Ishikawa (cell line): ENCODE measurements around the gene AKR7A3.
"Not testable (repeated sequence)": the region's sequence is repeated elsewhere in the genome, so short reads cannot be mapped to it uniquely, and the experiment has no call there.

ENCODE experiments used
- CEBPB ChIP-seq: IDR thresholded peaks from 2 replicates; pipeline ENCODE4 v1.6.1; 2012
- CREB1 ChIP-seq: IDR thresholded peaks from 2 replicates; pipeline ENCODE4 v1.6.1; 2012; ENCODE audit warnings: low read depth
- EGR1 ChIP-seq: IDR thresholded peaks from 2 replicates; pipeline ENCODE4 v1.6.1; 2012
- EP300 ChIP-seq: IDR thresholded peaks from 2 replicates; pipeline ENCODE4 v1.6.1; 2012; ENCODE audit warnings: borderline replicate concordance
- FOXM1 ChIP-seq: IDR thresholded peaks from 2 replicates; pipeline ENCODE4 v1.6.1; 2012; ENCODE audit warnings: low read depth, borderline replicate concordance
- NFIC ChIP-seq: IDR thresholded peaks from 2 replicates; pipeline ENCODE4 v1.6.1; 2012
- RAD21 ChIP-seq: IDR thresholded peaks from 2 replicates; pipeline ENCODE4 v1.6.1; 2012; ENCODE audit warnings: low read depth
- TAF1 ChIP-seq: IDR thresholded peaks from 2 replicates; pipeline ENCODE4 v1.6.1; 2012; ENCODE audit warnings: low read depth, mild to moderate bottlenecking
- TCF12 ChIP-seq: IDR thresholded peaks from 2 replicates; pipeline ENCODE4 v1.6.1; 2012; ENCODE audit warnings: low read depth
- TEAD4 ChIP-seq: IDR thresholded peaks from 2 replicates; pipeline ENCODE4 v1.6.1; 2012
- YY1 ChIP-seq: IDR thresholded peaks from 2 replicates; pipeline ENCODE4 v1.6.1; 2012; ENCODE audit warnings: low read depth
- ZBTB7A ChIP-seq: IDR thresholded peaks from 2 replicates; pipeline ENCODE4 v1.6.1; 2012; ENCODE audit warnings: low read depth
- TF ChIP-seq, protein P1 (sequence below): IDR thresholded peaks from 2 replicates; pipeline ENCODE4 v1.6.1; 2012; ENCODE audit warnings: low read depth, mild to moderate bottlenecking
- TF ChIP-seq, protein P2 (sequence below): IDR thresholded peaks from 2 replicates; pipeline ENCODE4 v1.6.1; 2012
- TF ChIP-seq, protein P3 (sequence below): IDR thresholded peaks from 2 replicates; pipeline ENCODE4 v1.6.1; 2012

The AKR7A3 gene

DNA sequence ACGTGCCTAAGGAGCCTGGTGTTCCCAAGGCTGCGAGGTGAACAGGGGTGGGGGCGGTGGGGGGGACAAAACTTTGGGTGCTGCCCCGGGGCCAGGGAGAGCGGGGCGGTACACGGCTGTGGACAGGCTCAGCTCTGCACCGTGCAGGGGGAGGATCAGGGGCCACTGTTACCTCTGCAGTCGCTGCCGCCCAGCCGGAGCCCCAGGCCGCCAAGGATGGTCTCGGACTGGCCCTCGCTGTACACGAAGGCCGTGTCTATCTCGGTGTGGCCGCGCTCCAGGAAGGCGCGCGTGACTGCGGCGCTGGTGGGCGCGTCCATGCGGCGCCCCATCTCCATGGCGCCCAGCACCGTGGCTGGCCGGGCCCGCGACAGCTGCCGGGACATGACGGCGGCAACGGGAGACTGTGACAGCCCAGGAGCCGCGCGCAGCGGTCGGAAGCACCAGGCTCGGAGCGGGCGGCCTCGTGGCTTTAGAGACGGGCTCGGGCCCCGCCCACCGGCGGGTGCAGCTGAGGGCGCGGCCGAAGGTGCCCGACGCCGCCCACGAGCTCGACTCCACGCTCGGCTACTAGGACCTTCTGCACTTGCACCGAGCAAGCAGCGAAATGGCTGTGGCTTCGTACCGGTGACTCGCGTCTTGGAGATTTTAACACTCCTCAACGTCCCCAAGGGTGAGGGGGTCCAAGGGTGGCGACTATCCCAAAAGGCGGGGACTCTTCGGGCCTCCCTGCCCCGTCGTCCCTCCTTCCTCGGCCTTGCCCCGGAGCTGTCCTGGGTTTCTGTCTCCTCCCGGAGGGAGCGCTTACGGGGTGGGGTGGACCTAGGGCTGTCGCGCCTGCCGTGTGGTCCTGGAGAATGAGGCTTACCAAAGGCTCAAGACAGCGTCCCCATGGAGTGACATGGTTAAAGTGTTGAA, at the start of gene AKR7A3:
AKR7A3 (minus strand) TSS at position 447 of the 918 bp plus-strand sequence; CDS start at position 386, 61 bp downstream.
- TF ChIP-seq, protein P1, sequence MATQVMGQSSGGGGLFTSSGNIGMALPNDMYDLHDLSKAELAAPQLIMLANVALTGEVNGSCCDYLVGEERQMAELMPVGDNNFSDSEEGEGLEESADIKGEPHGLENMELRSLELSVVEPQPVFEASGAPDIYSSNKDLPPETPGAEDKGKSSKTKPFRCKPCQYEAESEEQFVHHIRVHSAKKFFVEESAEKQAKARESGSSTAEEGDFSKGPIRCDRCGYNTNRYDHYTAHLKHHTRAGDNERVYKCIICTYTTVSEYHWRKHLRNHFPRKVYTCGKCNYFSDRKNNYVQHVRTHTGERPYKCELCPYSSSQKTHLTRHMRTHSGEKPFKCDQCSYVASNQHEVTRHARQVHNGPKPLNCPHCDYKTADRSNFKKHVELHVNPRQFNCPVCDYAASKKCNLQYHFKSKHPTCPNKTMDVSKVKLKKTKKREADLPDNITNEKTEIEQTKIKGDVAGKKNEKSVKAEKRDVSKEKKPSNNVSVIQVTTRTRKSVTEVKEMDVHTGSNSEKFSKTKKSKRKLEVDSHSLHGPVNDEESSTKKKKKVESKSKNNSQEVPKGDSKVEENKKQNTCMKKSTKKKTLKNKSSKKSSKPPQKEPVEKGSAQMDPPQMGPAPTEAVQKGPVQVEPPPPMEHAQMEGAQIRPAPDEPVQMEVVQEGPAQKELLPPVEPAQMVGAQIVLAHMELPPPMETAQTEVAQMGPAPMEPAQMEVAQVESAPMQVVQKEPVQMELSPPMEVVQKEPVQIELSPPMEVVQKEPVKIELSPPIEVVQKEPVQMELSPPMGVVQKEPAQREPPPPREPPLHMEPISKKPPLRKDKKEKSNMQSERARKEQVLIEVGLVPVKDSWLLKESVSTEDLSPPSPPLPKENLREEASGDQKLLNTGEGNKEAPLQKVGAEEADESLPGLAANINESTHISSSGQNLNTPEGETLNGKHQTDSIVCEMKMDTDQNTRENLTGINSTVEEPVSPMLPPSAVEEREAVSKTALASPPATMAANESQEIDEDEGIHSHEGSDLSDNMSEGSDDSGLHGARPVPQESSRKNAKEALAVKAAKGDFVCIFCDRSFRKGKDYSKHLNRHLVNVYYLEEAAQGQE = not testable (repeated sequence)
- not testable (repeated sequence) for TF ChIP-seq CREB1, EP300

DNA sequence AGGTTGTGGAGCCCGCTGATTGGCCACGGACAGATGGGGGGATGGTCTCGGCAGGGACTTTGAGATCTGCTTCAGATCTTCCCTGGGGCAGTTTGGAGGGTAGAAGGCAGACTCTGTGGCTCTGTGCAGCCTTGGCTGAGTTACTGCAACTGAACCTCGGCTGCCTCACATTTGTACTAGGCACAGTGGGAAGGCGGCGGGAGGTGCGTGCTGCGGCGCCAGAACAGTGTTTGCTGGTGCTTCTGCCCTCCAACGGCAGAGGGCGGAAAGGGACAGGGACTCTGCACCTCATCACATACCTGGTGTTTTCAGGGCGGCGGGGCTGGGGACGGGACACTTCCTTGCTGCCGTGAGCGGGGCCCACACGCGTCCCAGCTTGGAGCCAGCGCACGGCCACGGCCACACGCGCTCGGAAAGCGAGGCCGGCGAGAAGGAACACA, 49.8 kb upstream of the AKR7A3 start:
- TF ChIP-seq EGR1 (no peak), RAD21 (no peak), CREB1 (no peak), YY1 (no peak), ZBTB7A (no peak), FOXM1 (no peak), TEAD4 (no peak)
- TF ChIP-seq, protein P2, sequence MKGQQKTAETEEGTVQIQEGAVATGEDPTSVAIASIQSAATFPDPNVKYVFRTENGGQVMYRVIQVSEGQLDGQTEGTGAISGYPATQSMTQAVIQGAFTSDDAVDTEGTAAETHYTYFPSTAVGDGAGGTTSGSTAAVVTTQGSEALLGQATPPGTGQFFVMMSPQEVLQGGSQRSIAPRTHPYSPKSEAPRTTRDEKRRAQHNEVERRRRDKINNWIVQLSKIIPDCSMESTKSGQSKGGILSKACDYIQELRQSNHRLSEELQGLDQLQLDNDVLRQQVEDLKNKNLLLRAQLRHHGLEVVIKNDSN = no peak

DNA sequence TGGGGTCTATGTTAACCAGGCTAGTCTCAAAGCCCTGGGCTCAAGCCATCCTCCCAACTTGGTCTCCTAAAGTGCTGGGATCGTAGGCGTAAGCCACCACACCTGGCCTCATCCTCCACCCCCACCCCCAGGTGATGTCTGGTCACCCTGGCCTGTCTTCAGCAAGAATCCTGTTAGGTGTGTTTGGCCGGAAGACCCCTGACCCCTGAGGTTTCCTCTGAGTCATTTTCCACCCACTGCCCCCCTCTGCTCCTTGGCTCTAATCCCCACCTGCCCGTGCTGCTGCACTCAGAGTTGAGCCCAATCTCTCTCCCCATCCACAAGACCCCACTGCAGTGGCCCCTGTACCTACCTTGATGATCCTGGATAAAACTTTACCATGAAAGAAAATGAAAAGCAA, 48.7 kb upstream of the AKR7A3 start:
- TF ChIP-seq FOXM1 (no peak), TCF12 (no peak; the same call in 1 of the 2 replicates), NFIC (no peak), TEAD4 (no peak), EP300 (no peak), CEBPB (no peak), ZBTB7A (no peak), RAD21 (no peak), CREB1 (no peak), YY1 (no peak), TAF1 (no peak), EGR1 (no peak)
- TF ChIP-seq, protein P3, sequence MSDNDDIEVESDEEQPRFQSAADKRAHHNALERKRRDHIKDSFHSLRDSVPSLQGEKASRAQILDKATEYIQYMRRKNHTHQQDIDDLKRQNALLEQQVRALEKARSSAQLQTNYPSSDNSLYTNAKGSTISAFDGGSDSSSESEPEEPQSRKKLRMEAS = no peak
- TF ChIP-seq, protein P1 = no peak
- TF ChIP-seq, protein P2 = no peak

DNA sequence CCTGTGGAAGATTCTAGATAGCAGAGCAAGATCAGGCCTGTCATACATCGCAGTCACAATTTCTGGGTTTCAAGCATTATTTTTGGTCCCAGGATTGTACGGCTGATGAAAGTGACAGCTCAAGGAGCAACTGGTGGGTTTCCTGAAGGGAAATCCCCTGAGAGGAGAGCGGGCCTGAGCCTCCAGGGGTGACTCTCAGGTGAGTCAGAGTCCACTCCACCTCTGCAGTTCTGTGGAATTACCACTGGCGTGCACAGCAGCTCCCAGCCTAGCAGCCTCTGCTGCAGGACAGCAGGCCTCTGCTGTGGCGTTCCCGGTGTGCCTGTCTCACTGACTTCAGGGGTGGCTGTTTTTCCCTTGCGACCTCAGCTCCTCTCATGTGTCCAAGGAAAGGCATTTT, 48.0 kb upstream of the AKR7A3 start:
- TF ChIP-seq CEBPB (no peak), TAF1 (no peak), EGR1 (no peak), RAD21 (no peak), TEAD4 (no peak)

DNA sequence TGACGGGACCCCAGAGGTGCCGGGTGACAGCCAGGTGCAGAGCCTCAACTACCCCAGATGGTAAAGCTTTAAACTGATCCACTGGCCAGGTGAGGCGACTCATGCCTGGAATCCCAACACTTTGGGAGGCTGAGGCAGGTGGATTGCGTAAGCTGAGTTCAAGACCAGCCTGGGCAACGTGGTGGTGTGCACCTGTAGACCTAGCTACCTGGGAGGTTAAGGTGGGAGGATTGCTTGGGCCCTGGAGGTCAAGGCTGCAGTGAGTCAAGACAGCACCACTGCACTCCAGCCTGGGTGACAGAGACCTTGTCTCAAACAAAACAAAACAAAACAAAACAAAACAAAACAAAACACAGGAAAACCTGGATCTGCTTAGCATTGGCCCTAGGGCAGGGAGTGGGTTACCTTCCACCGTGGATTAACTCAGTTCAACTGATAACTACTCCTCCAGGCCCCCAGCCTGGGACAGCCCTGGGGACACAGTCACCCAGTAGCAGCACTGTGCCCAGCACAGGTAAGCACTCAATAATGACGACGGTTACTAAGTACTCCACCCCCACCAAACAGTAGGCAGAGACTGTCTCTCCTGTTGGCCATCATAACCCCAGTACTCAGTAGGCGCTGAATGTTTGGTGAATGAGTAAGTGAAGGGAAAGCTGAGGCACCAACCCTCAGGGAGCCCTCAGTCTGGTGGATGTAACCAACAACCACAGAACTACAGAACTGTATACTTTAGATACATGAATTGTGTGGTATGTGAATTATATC, 45.2 kb upstream of the AKR7A3 start:
- TF ChIP-seq CEBPB (0 out of 2 replicates have a peak, but pooled peaks have one; percentile 35), EP300 (no peak)

DNA sequence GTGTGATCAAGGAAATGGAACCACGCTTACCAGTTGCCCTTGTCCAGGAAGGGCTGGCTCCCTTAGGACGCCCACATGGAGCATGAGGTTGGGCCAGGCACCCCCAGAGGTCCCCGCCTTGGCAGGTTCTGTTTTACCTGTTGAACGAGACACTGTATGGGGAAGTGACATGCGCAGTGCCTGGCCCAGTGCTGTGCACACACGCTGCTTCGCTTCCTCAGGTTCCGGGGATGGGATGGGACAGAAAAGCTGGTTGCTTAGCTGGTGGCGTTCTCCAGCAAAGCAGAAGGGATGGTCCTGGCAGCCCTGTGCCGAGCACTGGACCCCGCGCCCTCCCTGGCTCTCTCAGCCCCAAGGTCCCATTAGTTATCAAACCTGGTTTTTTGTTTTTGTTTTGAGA, 44.3 kb upstream of the AKR7A3 start:
- no peak for TF ChIP-seq YY1
- no peak for TF ChIP-seq TAF1
- TF ChIP-seq, protein P3 = no peak
- TF ChIP-seq TEAD4 = no peak
- TF ChIP-seq FOXM1 = no peak
- no peak for TF ChIP-seq EP300
- no peak for TF ChIP-seq NFIC
- TF ChIP-seq CEBPB = no peak
- TF ChIP-seq TCF12 = no peak
- no peak for TF ChIP-seq CREB1
